HG03108 (cell line): ENCODE results near the gene FHOD3.

Experiments
- ATAC-seq: cut with Tn5 transposase; IDR thresholded peaks from one replicate; pipeline ENCODE4 v1.9.1; 2021; ENCODE audit warnings: moderate library complexity; ENCODE audit not compliant: unreplicated experiment

FHOD3 gene

GRCh38 chr18:36297417-36298125 is at the start of gene FHOD3:
FHOD3 (plus strand) TSS chr18:36297713; CDS start chr18:36297836, 123 bp downstream.
- peak; percentile 39 for ATAC-seq

GRCh38 chr18:36249392-36249791 is 48.1 kb upstream of the FHOD3 start:
- no peak for ATAC-seq

- no peak for ATAC-seq
Observed at GRCh38 chr18:36250827-36251226, 46.7 kb upstream of the FHOD3 start.

GRCh38 chr18:36255072-36255698 is 42.3 kb upstream of the FHOD3 start:
- ATAC-seq = no peak

GRCh38 chr18:36256094-36256493 is 41.4 kb upstream of the FHOD3 start:
- no peak for ATAC-seq

- ATAC-seq = no peak
Observed at GRCh38 chr18:36262971-36263370, 34.5 kb upstream of the FHOD3 start.

GRCh38 chr18:36264283-36264682 is 33.2 kb upstream of the FHOD3 start:
- ATAC-seq = no peak

- ATAC-seq = no peak
Observed at GRCh38 chr18:36265015-36265414, 32.5 kb upstream of the FHOD3 start.

GRCh38 chr18:36269157-36269556 is 28.4 kb upstream of the FHOD3 start:
- no peak for ATAC-seq

GRCh38 chr18:36271153-36271552 is 26.4 kb upstream of the FHOD3 start:
- ATAC-seq = no peak

GRCh38 chr18:36273347-36273746 is 24.2 kb upstream of the FHOD3 start:
- ATAC-seq = no peak

GRCh38 chr18:36274083-36274715 is 23.3 kb upstream of the FHOD3 start:
- ATAC-seq = no peak

GRCh38 chr18:36275561-36275960 is 22.0 kb upstream of the FHOD3 start:
- ATAC-seq = no peak

GRCh38 chr18:36279001-36279400 is 18.5 kb upstream of the FHOD3 start:
- no peak for ATAC-seq

GRCh38 chr18:36281936-36282335 is 15.6 kb upstream of the FHOD3 start:
- ATAC-seq = no peak

- ATAC-seq = no peak
Observed at GRCh38 chr18:36283448-36283847, 14.1 kb upstream of the FHOD3 start.

GRCh38 chr18:36284268-36284667 is 13.2 kb upstream of the FHOD3 start:
- ATAC-seq = no peak

GRCh38 chr18:36284671-36285295 is 12.7 kb upstream of the FHOD3 start:
- no peak for ATAC-seq

- ATAC-seq = no peak
Observed at GRCh38 chr18:36287653-36288052, 9.9 kb upstream of the FHOD3 start.

GRCh38 chr18:36288689-36289088 is 8.8 kb upstream of the FHOD3 start:
- no peak for ATAC-seq

- no peak for ATAC-seq
Observed at GRCh38 chr18:36294031-36294430, 3.5 kb upstream of the FHOD3 start.

- ATAC-seq = no peak
Observed at GRCh38 chr18:36295214-36295613, 2.3 kb upstream of the FHOD3 start.
